Ovary (tissue), 9 donors: Measurements from ENCODE around the gene ASPN. TPM values are rescaled to one million over a fixed set of nuclear protein-coding genes. Genes with fewer than 3 reads are reported as not detected.

ENCODE experiments used
- DNase-seq, 5 donors: peaks; one replicate each; pipeline ENCODE4 v3.0.0-alpha.2; 2019 to 2020
- H3K27ac ChIP-seq, 2 donors: fragments of 200-600 bp; one replicate each; pipeline versions ENCODE4 v1.5.1 to v1.8.0; 2019 to 2022
- H3K27me3 ChIP-seq: fragments of 200-600 bp; one replicate; pipeline ENCODE4 v1.8.0; 2022
- H3K36me3 ChIP-seq: fragments of 200-600 bp; sonication (generic); one replicate; pipeline ENCODE4 v1.5.1; 2019
- H3K4me1 ChIP-seq: one replicate; pipeline ENCODE4 v1.8.1; 2013; ENCODE audit warnings: mild to moderate bottlenecking, moderate library complexity; ENCODE audit not compliant: insufficient read depth
- H3K4me3 ChIP-seq: fragments of 200-600 bp; sonication (generic); one replicate; pipeline ENCODE4 v1.5.1; 2017
- H3K9me3 ChIP-seq, 2 donors: fragments of 200-600 bp in 1 of 2; sonication (generic) in 1 of 2; one replicate each; pipeline versions ENCODE4 v1.5.1 to v1.8.1; 2013 to 2019; ENCODE audit warnings: mild to moderate bottlenecking in 1 of 2, moderate library complexity in 1 of 2
- EP300 ChIP-seq: sonication (generic); formaldehyde crosslinking; IDR thresholded peaks from one replicate; pipeline ENCODE4 v1.6.1; 2017; ENCODE audit warnings: antibody characterized with exemption
- POLR2A ChIP-seq: fragments of 450-650 bp; IDR thresholded peaks from one replicate; pipeline ENCODE4 v1.6.1; 2017; ENCODE audit warnings: antibody characterized with exemption, mild to moderate bottlenecking, moderate library complexity
- WGBS, 3 donors: extraction: QIAGEN DNeasy Blood & Tissue Kit in 1 of 3; methylation state at CpG; one replicate each; pipeline versions ENCODE4 v1.1.5 to v1.1.7; 2013 to 2017; 5-methylcytosine and 5-hydroxymethylcytosine counted together
- intact Hi-C, 4 donors: fragments of 100-400 bp; cut with DNase I; formaldehyde crosslinking; loops; one replicate each; pipeline versions ENCODE4 v1.11.0 to v1.15.1; 2022 to 2023
- polyA plus RNA-seq, 2 donors: library from polyadenylated mRNA; stranded (reverse); fragments of 200-250 nt in 1 of 2; fragments of 350-450 nt in 1 of 2; fragmentation: Illumina TruSeq in 1 of 2; extraction: RNeasy Lipid Tissue Mini Kit (QIAGEN cat#74804) in 1 of 2; gene quantifications; one replicate each; pipeline ENCODE4 v1.2.3, GENCODE V29; 2013 to 2014
- total RNA-seq, 7 donors: library from RNA; depleted of rRNA in 2 of 7; stranded (reverse); fragments of >200 nt in 2 of 7; fragmentation: NEBNext Ultra II Directional in 3 of 7; extraction: Animal tissue kit (Norgen Biotek cat#: 25700) in 3 of 7; gene quantifications; one replicate each; pipeline versions ENCODE4 v1.1.0 to v1.2.4, GENCODE V29; 2016 to 2023
- TF ChIP-seq, protein P1 (sequence below), 3 donors: fragments of 450-650 bp in 2 of 3; fragments of 200-600 bp in 1 of 3; IDR thresholded peaks; one replicate each; pipeline versions ENCODE4 v1.5.1 to v1.8.0; 2016 to 2022; ENCODE audit warnings: antibody characterized with exemption in 3 of 3, mild to moderate bottlenecking in 1 of 3
- donor health status: DM: no; HTN: no; CAD: no; lungs with moderate emphysema.
- donor health status: DM: no; HTN: no; CAD: no.
- donor health status: Bipolar disorder and iron deficiency.
- donor health status: DM: yes; HTN: yes; CAD: no.
- donor health status: DM: no; HTN: no; CAD: no.
- donor health status: DM: yes; HTN: yes; CAD: no.

Gene ASPN
- total and polyA plus RNA-seq, 9 donors: 0.90 to 39.5 (median 4.5) TPM

GRCh38 chr9:92455217-92455616 lies 27.1 kb downstream of the ASPN start:
- H3K27ac ChIP-seq: no peak overlapping the region

DNA sequence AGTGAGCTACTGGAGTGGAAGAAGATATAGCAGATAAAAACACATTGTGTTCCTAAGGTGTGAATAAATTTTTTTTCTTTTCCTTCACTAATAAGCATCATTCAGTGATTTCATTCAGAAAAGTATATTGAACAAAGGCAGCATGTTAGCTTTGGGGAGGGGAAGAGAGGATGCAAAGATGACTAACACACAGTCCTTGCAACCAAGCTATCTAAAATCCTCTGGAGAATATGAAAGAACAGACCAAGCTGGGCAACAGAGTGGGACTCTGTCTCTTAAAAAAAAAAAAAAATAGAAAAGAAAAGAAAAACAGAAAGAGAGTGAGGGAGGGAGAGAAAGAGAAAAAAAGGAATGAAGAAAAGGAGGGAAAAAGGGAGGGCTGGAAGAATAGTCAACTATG lies 35.8 kb downstream of the ASPN start:
- intact Hi-C loops: loop anchor here in 1 of 4 donors (10.0 kb wide), 1 partner anchor 188 kb away; no protein-coding TSS in a partner anchor
- H3K27me3 ChIP-seq: no peaks in the 10 kb centered on the region
- no peaks in the 10 kb centered on the region for H3K9me3 ChIP-seq
- H3K36me3 ChIP-seq: no peaks in the 10 kb centered on the region
- H3K4me1 ChIP-seq: no peaks in the 10 kb centered on the region
- H3K27ac ChIP-seq: no peak overlapping the region
- H3K4me3 ChIP-seq: no peak overlapping the region
- no peak for DNase-seq
- TF ChIP-seq, protein P1, sequence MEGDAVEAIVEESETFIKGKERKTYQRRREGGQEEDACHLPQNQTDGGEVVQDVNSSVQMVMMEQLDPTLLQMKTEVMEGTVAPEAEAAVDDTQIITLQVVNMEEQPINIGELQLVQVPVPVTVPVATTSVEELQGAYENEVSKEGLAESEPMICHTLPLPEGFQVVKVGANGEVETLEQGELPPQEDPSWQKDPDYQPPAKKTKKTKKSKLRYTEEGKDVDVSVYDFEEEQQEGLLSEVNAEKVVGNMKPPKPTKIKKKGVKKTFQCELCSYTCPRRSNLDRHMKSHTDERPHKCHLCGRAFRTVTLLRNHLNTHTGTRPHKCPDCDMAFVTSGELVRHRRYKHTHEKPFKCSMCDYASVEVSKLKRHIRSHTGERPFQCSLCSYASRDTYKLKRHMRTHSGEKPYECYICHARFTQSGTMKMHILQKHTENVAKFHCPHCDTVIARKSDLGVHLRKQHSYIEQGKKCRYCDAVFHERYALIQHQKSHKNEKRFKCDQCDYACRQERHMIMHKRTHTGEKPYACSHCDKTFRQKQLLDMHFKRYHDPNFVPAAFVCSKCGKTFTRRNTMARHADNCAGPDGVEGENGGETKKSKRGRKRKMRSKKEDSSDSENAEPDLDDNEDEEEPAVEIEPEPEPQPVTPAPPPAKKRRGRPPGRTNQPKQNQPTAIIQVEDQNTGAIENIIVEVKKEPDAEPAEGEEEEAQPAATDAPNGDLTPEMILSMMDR (IDR thresholded peaks at IDR 0.05): no peak
- TF ChIP-seq EP300 (no peak), POLR2A (no peak)

More at GRCh38 chr9:92455217-92455616, 27.1 kb downstream of the ASPN start:
- H3K36me3 ChIP-seq: no peaks in the 10 kb centered on the region
- TF ChIP-seq, protein P1 (IDR thresholded peaks at IDR 0.05): no peak
- TF ChIP-seq POLR2A: no peak
- no peak for TF ChIP-seq EP300
- H3K4me1 ChIP-seq: no peaks in the 10 kb centered on the region
- no peaks in the 10 kb centered on the region for H3K9me3 ChIP-seq
- DNase-seq: no peak
- intact Hi-C loops: no loop called here
- no peak overlapping the region for H3K4me3 ChIP-seq
- no peaks in the 10 kb centered on the region for H3K27me3 ChIP-seq
- WGBS, 3 donors: 91 to 93% (median 93%) methylated on average over 3 of the region's 3 CpGs

DNA sequence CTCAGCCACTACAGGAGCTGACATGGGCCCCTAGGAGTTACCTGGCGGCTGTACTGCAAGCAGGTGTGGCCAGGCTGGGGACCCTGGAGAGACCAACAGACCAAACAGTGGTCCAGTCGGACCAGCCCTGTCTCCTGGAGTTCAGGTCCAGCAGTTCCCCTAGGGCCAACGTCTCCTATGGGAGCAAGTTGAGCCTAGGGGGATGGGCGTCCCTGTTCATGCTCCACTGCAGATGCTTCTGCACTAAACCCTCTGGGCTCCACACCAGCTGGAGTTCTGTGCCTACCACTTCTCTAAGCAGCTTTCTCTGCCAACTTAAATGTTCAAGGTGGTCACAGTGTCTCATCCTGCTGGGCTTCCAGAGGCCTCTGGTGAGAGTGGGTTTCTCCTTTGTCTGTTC lies 37.5 kb downstream of the ASPN start:
- TF ChIP-seq POLR2A (no peak), EP300 (no peak)
- TF ChIP-seq, protein P1 (IDR thresholded peaks at IDR 0.05): no peak
- no peaks in the 10 kb centered on the region for H3K36me3 ChIP-seq
- H3K27ac ChIP-seq: no peak overlapping the region
- H3K4me1 ChIP-seq: no peaks in the 10 kb centered on the region
- no peaks in the 10 kb centered on the region for H3K9me3 ChIP-seq
- 88 to 91% (median 90%) methylated on average over 4 of the region's 4 CpGs for WGBS, 3 donors
- no peak for DNase-seq
- H3K27me3 ChIP-seq: no peaks in the 10 kb centered on the region
- intact Hi-C loops: loop anchor here in 2 of 4 donors (5.0 to 10.0 kb wide), 2 partner anchors 103 to 190 kb away; no protein-coding TSS in a partner anchor
- no peak overlapping the region for H3K4me3 ChIP-seq

GRCh38 chr9:92440751-92441046 lies 41.6 kb downstream of the ASPN start:
- no peaks in the 10 kb centered on the region for H3K27me3 ChIP-seq
- no peaks in the 10 kb centered on the region for H3K36me3 ChIP-seq
- 94 to 96% (median 94%) methylated on average over 6 of the region's 6 CpGs for WGBS, 3 donors
- H3K9me3 ChIP-seq: no peaks in the 10 kb centered on the region
- H3K27ac ChIP-seq: no peak overlapping the region
- no peak overlapping the region for H3K4me3 ChIP-seq
- TF ChIP-seq, protein P1 (IDR thresholded peaks at IDR 0.05): no peak
- no peak for TF ChIP-seq EP300
- no peak for TF ChIP-seq POLR2A
- peaks cover 2% of the 10 kb centered on the region for H3K4me1 ChIP-seq
- DNase-seq: no peak
- intact Hi-C loops: loop anchor here in 2 of 4 donors (5.0 to 10.0 kb wide), 2 partner anchors 98 to 194 kb away; no protein-coding TSS in a partner anchor
